Activated CD8-positive, alpha-beta T cell treated with anti-CD3 and anti-CD28 coated beads for 36 hours (primary cell): ENCODE measurements around the gene ADCYAP1R1. TPM values are rescaled to one million over a fixed set of nuclear protein-coding genes. Genes with fewer than 3 reads are reported as not detected.

Experiments
- ATAC-seq: fragments of 200-7000 bp; cut with Tn5 transposase; one replicate; pipeline ENCODE4 v1.10.0; 2021; ENCODE audit warnings: mild to moderate bottlenecking, moderate library complexity
- CTCF ChIA-PET: fragments of 350-600 bp; sonication (Branson Sonifier 250); formaldehyde crosslinking; loops from one replicate; lab custom pipeline; 2021; ENCODE audit warnings: antibody characterized with exemption; lab: Charles Lee
- POLR2A ChIA-PET: fragments of 350-600 bp; sonication (Branson Sonifier 250); formaldehyde crosslinking; loops from one replicate; lab custom pipeline; 2021; ENCODE audit warnings: antibody characterized with exemption; lab: Charles Lee
- DNase-seq: peaks from one replicate; pipeline ENCODE4 v3.0.0-alpha.2; 2020
- H3K27ac Mint-ChIP-seq: one replicate; pipeline ENCODE4 v1.8.0; 2021; ENCODE audit warnings: mild to moderate bottlenecking, mixed read lengths
- H3K27me3 Mint-ChIP-seq: one replicate; pipeline ENCODE4 v1.8.0; 2021; ENCODE audit warnings: mixed read lengths
- H3K36me3 Mint-ChIP-seq: one replicate; pipeline ENCODE4 v1.8.0; 2021; ENCODE audit warnings: low read depth, mixed read lengths
- H3K4me1 Mint-ChIP-seq: one replicate; pipeline ENCODE4 v1.8.0; 2021; ENCODE audit warnings: low read depth, mixed read lengths
- H3K4me3 Mint-ChIP-seq: one replicate; pipeline ENCODE4 v1.8.0; 2021; ENCODE audit warnings: mild to moderate bottlenecking, moderate library complexity, mixed read lengths
- H3K9me3 Mint-ChIP-seq: one replicate; pipeline ENCODE4 v1.8.0; 2021; ENCODE audit warnings: mixed read lengths
- CTCF ChIP-seq: fragments of 200-600 bp; IDR thresholded peaks from one replicate; pipeline ENCODE4 v1.8.0; 2022; ENCODE audit warnings: antibody characterized with exemption, mild to moderate bottlenecking
- intact Hi-C: fragments of 100-400 bp; cut with micrococcal nuclease; formaldehyde crosslinking; loops from one replicate; pipeline ENCODE4 v1.10.0; 2022
- total RNA-seq, 2 experiments: library from RNA; stranded (reverse); gene quantifications; one replicate each; pipeline ENCODE4 v1.2.3, GENCODE V29; 2021

Gene ADCYAP1R1
- total RNA-seq, 2 experiments from 2014 or later: not detected

DNA sequence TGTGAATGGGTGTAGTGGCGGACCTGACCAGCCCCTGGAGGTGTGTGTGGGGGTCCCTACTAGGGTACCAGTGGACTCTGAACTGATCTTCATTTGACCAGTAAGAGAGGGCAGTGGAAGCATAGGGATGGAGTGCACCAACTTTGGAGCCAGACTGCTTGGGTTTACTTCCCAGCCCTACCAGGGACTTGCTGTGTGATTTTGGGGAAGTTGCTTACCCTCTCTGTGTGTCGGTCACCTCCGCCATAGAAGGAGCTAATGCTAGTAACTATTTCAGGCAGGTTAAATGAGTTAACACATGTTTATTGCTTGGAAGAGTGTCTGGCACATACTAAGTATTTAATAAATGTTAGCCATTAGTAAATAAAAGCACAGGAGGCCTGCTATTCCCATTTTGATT is 6.6 kb downstream of the ADCYAP1R1 start:
- CTCF ChIA-PET: interaction anchor here (1.9 kb wide), 1 partner anchor 75 kb away, joined by 6 read pairs; no protein-coding TSS in a partner anchor
- no peak overlapping the region for H3K27ac Mint-ChIP-seq
- no peak for ATAC-seq
- intact Hi-C loops: no loop called here
- no peak for TF ChIP-seq CTCF
- no peak for DNase-seq
- H3K4me3 Mint-ChIP-seq: no peak overlapping the region
- H3K27me3 Mint-ChIP-seq: peaks cover 8% of the 10 kb centered on the region
- POLR2A ChIA-PET: no interaction called here
- H3K9me3 Mint-ChIP-seq: no peaks in the 10 kb centered on the region
- no peaks in the 10 kb centered on the region for H3K36me3 Mint-ChIP-seq
- no peaks in the 10 kb centered on the region for H3K4me1 Mint-ChIP-seq

- peaks cover 3% of the 10 kb centered on the region for H3K27me3 Mint-ChIP-seq
- no peak overlapping the region for H3K27ac Mint-ChIP-seq
- H3K4me3 Mint-ChIP-seq: no peak overlapping the region
- TF ChIP-seq CTCF: no peak
- ATAC-seq: no peak
- H3K36me3 Mint-ChIP-seq: no peaks in the 10 kb centered on the region
- ChIA-PET CTCF (interaction anchor here (1.1 to 1.9 kb wide), 2 partner anchors 76 to 121 kb away, joined by 3 to 6 read pairs; no protein-coding TSS in a partner anchor), POLR2A (no interaction called here)
- intact Hi-C loops: no loop called here
- H3K4me1 Mint-ChIP-seq: no peaks in the 10 kb centered on the region
- no peak for DNase-seq
- H3K9me3 Mint-ChIP-seq: no peaks in the 10 kb centered on the region
Measured at GRCh38 chr7:31059551-31059950, 7.4 kb downstream of the ADCYAP1R1 start.

DNA sequence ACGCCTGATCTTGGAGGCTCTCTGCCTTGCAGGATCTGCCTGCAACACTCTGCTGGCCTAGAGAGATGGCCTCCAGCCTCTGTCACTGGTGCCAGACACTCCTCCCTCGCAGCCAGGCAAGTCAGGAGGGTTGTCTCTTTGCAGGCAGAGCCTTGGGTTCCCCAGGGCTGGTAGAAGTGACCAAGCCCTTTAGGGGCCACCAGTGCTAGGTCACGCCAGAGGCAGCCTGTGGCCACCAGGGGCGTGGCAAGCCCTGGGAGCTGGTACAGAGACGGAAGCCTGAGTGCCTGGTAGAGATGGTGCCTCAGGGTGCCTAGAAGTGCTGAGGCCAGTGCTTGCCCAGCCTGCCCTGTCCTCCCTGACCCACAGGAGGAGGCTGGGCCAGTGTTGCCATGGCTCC is 9.1 kb downstream of the ADCYAP1R1 start:
- CTCF ChIA-PET: no interaction called here
- Mint-ChIP-seq H3K4me3 (no peak overlapping the region), H3K36me3 (no peaks in the 10 kb centered on the region), H3K9me3 (no peaks in the 10 kb centered on the region), H3K27ac (no peak overlapping the region), H3K27me3 (no peaks in the 10 kb centered on the region), H3K4me1 (no peaks in the 10 kb centered on the region)
- no peak for ATAC-seq
- no peak for TF ChIP-seq CTCF
- DNase-seq: no peak
- intact Hi-C loops: no loop called here
- POLR2A ChIA-PET: no interaction called here

DNA sequence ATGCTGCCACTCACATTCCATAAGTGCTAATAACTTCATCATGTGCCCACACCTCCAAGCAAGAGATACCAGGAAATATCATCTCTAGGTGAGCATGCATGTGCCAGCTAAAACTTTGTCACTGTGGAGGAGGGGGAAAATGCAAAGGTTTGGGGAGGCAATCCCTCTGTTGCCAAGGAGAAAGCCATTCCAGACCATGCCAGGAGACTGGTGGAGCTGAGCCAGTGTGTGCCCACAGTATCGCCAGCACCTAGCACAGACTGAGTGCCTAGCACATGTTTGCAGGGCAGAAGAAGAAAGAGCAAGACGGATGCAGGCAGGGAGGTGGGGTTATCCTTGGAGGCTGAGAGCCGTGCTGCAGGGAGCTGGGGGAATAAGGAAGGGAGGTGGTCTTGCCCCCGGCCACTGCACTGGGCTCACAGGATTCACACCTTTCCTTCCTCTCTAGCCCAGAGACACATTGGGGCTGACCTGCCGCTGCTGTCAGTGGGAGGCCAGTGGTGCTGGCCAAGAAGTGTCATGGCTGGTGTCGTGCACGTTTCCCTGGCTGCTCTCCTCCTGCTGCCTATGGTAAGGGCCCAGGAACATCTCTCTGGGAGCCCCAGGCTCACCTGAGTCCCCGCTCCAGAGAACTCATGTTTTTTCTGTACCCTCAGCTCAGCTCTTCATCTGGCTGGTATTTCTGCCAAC is 10.8 kb downstream of the ADCYAP1R1 start:
- no peak for TF ChIP-seq CTCF
- ATAC-seq: no peak
- Mint-ChIP-seq H3K27ac (no peak overlapping the region), H3K9me3 (no peaks in the 10 kb centered on the region), H3K4me3 (no peak overlapping the region), H3K36me3 (no peaks in the 10 kb centered on the region), H3K4me1 (no peaks in the 10 kb centered on the region), H3K27me3 (no peaks in the 10 kb centered on the region)
- POLR2A ChIA-PET: no interaction called here
- DNase-seq: no peak
- intact Hi-C loops: no loop called here
- CTCF ChIA-PET: no interaction called here

DNA sequence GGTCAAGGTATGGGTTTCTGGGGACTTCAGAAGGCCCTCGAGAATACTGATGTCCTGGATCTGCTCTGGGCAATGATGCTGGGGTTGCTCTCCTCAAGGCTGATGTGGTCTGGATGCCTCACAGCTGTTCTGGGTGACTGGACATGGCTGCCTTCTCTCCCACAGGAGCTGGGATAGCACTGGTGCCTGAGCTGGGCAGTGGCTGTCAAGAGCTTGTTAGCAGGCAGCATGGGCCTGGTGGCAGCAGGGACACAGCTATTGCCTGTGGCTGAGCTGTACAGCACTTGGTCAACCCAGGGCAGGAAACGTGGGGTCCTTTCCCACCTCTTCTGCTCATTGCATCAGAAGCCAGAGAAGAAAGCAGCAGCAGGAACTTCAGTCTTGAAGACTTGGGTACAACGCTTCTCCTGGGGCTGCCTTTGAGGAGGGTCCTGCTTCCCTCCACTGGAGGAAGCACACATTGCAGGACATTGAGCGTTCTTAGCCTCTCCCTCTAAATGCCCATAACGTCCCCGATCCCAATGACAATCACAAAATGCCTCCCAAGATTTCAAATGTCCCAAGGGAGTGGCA is 13.0 kb downstream of the ADCYAP1R1 start:
- TF ChIP-seq CTCF: no peak
- no peaks in the 10 kb centered on the region for H3K4me1 Mint-ChIP-seq
- H3K9me3 Mint-ChIP-seq: no peaks in the 10 kb centered on the region
- DNase-seq (no peak), ATAC-seq (no peak)
- ChIA-PET CTCF (interaction anchor here (1.0 to 1.5 kb wide), 2 partner anchors 10 to 82 kb away, joined by 3 to 8 read pairs; no protein-coding TSS in a partner anchor), POLR2A (no interaction called here)
- no peaks in the 10 kb centered on the region for H3K27me3 Mint-ChIP-seq
- H3K4me3 Mint-ChIP-seq: no peak overlapping the region
- no peak overlapping the region for H3K27ac Mint-ChIP-seq
- H3K36me3 Mint-ChIP-seq: no peaks in the 10 kb centered on the region
- intact Hi-C loops: no loop called here
